ENCODE data around the gene OSBPL9.

Gene OSBPL9

DNA sequence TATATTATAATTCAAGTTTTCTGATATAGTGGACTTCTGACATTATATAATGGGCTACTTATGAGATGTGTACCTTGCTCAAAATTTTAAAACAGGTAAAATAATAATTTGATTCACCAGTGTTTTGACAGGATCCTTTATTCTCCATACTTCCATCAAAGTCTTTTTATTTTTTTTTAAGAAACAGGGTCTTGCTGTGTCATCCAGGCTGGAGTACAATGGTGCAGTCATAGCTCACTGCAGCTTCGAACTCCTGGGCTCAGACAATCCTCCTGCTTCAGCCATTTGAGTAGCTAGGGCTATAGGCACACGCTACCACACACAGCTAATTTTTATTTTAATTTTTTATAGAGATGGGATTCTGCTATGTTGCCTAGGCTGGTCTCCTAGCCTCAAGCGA is 132.3 kb downstream of the OSBPL9 start:
- no peak for DNase-seq

- DNase-seq, result no peak
Observed at GRCh38 chr1:51750218-51750617, 133.3 kb downstream of the OSBPL9 start.

DNA sequence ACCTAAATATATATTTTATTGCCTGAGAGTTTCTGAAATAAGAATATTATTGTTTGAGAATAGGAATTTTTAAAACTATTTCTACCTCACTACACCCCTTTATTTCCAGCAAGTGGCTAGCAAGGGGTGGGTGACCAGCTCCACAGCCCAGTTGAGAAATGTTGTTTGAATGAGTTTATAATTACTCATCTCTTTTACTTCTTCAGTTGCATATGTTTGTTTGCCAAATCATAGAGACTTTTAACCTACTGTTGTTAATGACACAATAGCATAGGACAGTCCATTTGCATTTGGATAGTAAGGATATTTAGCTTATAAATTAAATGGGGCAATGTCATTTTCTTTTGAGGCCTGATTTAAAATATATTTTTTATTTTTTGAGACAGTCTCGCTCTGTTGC is 133.8 kb downstream of the OSBPL9 start:
- DNase-seq, result no peak

GRCh38 chr1:51752073-51752948 is 135.4 kb downstream of the OSBPL9 start:
- DNase-seq, result no peak

DNA sequence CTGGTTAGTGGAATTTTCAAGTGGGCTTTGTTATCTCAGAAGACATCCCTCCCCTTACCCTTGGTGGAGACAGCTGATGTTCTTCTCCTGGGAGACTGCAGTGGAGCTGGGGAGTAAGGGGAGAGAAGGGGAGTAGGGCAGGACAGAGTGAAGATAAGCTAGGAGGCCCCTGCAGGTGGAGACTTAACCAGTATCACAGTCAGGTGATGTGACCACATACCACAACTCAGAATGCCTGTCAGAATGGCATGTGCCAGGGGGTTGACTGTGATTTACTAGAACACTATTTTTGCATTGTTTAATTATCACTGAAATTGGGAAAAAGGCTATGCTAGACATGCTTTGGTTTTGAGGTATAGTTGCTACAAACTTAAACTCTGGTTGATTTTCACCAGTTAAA is 137.1 kb downstream of the OSBPL9 start:
- no peak for DNase-seq

GRCh38 chr1:51754666-51755065 is 137.8 kb downstream of the OSBPL9 start:
- no peak for DNase-seq

DNA sequence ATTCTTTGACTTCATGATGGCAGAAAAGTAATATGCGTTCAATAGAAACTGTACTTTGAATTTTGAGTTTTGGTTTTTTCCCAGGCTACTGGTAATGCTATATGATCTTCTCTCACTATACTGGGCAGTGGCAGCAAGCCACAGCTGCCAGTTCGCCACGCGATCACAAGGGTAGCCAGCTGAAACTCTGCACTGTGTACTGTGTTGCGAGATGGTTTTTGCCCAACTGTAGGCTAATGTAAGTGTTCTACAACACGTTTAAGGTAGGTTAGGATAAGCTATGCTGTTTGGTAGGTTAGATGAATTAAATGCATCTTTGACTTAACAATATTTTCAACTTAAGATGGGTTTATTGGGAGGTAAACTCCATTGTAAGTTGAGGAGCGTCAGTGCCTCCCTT is 138.5 kb downstream of the OSBPL9 start:
- DNase-seq, result no peak

- DNase-seq, result no peak
Observed at GRCh38 chr1:51756290-51756689, 139.4 kb downstream of the OSBPL9 start.

- DNase-seq, result no peak
Observed at GRCh38 chr1:51758310-51758709, 141.4 kb downstream of the OSBPL9 start.

GRCh38 chr1:51760872-51761271 is 144.0 kb downstream of the OSBPL9 start:
- no peak for DNase-seq

- DNase-seq, result no peak
Observed at GRCh38 chr1:51761351-51761750, 144.5 kb downstream of the OSBPL9 start.

DNA sequence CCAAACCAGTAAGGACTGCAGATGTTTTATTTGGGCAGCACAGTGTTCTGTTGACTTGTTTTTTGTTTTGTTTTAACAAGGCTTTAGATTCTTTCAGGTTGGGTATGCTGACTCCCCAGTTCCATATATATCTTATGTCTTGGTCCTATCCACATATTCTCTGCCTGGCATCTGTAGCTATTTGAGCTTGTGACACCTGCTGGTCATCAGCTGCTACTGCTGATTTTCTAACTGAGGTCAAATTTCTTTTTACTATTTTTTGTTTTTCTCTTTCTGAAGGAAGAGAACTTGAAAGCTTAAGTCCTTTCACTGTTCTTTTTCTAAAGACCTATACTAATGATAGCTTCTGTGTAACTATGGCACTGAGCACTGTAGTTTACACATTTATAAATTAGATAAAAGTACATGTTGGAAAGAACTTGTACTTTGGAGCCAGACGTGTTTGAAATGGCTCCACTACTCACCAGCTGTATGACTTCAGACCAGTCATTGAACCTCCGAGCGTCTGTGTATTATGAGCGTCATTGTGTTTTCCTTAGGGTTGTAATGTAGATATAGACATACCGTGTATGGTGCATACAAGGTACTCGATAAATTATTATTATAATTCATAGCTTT is 152.2 kb downstream of the OSBPL9 start:
- peak; percentile 9 for DNase-seq

DNA sequence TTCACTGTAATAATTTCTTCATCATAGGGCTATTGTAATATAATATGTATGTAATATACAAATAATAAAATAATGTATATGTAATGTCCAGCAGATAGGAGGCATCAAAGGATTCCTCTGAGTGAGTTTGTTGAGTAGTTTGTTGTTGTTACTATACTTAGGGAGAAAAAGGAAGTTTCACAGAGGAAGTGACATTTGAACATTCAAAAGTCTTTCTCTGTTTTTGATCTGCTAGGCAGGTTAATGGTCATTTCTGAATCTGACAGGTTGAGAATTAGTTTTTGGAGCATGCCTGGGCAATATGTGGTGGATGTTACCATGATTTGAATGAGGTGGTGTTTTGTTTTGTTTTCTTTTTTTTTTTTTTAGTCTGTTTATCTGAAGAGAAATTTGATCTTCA is 159.5 kb downstream of the OSBPL9 start:
- no peak for DNase-seq

GRCh38 chr1:51780927-51781326 is 164.0 kb downstream of the OSBPL9 start:
- no peak for DNase-seq

DNA sequence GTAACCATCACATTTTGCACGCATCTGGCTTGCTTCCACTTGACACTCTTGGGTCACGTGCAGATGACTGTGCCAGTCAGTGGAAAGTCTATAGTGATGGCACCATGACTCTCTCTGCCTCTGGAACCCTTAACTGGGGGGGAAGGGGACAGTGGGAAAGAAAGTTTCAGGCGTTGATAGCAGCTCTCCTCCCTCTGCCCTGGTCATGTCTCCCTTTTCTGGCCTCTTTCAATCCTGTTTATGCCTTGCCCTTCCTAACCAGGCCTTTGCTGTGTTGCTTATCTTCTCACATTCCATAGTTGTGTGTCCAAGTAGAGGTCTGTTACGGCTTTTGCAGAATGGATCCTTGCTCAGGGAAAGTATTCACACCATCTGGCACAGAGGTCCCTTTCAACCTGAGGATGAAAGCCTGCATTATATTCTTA is 168.1 kb downstream of the OSBPL9 start:
- no peak for DNase-seq

GRCh38 chr1:51788938-51789337 is 172.0 kb downstream of the OSBPL9 start:
- DNase-seq, result no peak

DNA sequence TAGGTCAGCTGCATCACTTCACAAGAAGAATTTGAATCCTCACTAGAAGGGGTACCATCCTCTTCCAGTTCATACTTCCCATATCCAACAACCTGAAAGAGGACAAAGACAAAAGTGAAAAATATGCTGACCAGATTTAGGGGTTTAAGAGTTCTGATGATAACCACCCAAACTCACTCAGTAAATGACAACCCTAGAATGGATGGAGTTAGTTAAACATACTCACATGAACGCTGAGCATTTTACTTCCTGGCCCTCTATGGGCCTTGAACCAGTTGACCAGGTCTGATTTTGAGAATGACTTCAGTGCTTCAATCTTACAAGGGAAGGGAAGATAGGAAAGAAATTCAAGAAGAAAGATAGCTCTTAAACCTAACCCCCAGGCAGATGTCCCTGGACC is 172.4 kb downstream of the OSBPL9 start:
- DNase-seq, result no peak

GRCh38 chr1:51790385-51790784 is 173.5 kb downstream of the OSBPL9 start:
- DNase-seq, result no peak

- no peak for DNase-seq
Observed at GRCh38 chr1:51791888-51792287, 175.0 kb downstream of the OSBPL9 start.

GRCh38 chr1:51792864-51793263 is 176.0 kb downstream of the OSBPL9 start:
- DNase-seq, result no peak

DNA sequence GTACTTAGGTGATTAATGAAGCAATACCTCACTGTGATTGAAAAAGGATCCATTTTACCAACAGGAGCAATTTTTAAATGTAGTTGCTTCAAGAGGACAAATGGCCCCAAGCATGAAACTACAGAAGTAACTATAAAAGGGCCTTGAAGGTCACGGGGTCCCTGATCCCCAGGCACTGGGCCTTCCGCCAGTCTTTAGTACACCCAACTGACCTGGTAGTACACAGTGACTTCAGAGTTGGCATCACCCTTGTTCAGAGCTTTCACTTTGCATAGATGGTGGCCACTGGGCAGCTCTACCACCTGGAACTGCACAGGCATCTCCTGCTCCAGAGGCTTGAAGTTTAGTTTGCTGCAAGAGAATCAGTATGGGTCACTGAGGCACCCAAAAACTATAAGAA is 177.4 kb downstream of the OSBPL9 start:
- no peak for DNase-seq

DNA sequence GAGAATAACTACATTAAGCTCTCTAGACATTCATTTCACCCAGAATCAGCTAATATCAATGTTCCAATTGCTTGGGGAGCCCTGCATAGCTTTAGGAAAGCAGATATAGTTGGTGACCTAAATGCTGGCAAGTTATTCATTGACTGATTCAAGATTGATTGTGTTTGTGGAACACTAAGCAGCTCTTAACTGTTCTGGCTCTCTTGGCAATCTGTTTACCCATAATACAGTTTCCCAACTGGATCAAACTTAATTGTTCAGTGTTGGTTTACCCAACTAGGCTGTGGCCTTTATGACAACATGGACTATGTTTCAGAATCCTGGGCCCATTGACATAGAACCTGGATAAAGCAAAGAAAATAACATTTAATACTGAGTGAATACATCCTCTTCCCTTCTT is 178.0 kb downstream of the OSBPL9 start:
- DNase-seq, result no peak

GRCh38 chr1:51799372-51799771 is 182.5 kb downstream of the OSBPL9 start:
- no peak for DNase-seq

GRCh38 chr1:51814513-51814912 is 197.6 kb downstream of the OSBPL9 start:
- no peak for DNase-seq

DNA sequence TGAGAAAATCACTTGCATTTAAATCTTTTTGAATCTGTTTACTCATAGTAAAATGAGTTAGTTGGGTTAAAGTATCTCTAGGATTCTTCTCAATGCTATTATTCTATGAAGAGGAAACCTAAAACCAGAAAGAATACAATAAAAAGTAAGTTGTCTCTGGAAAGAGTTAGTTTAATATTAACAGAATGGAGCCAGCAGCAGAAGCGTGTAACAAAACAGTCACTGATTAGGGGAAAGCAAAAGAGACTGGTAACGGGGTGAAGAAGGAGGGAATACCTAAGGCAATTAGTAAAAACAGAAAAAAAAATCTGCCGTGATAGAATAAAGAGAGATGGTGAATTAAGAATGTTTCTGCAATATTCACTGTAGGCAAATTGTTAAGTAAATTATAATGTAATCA is 201.6 kb downstream of the OSBPL9 start:
- DNase-seq, result no peak

Measured in NCI-H1105 (cell line).